Measurements from ENCODE around the gene EFNA2.
A peak's percentile ranks its signal among the peaks of the same experiment; 100 is the strongest.

The EFNA2 gene

GRCh38 chr19:1260749-1261537, 24.7 kb upstream of the EFNA2 start:
- DNase-seq, result peak; percentile 94 to 98
- no peaks in the 10 kb centered on the region for H3K9me3 ChIP-seq
- H3K4me3 ChIP-seq, result peak overlapping the region; percentile 64 to 77
- H3K27me3 ChIP-seq, result no peaks in the 10 kb centered on the region
- no peak for TF ChIP-seq CTCF (IDR thresholded peaks at IDR 0.05)
- peaks cover 10 to 77% (median 72%) of the 10 kb centered on the region in 4 donors for H3K4me1 ChIP-seq
- H3K36me3 ChIP-seq, result peaks cover 13 to 26% (median 24%) of the 10 kb centered on the region in 3 donors
- intact Hi-C loops (cut with DNase I; ENCODE audit: low total_unique reads), result no loop called here
- peak overlapping the region; percentile 93 to 95 for H3K27ac ChIP-seq

GRCh38 chr19:1261538-1261797, 24.2 kb upstream of the EFNA2 start:
- TF ChIP-seq CTCF (IDR thresholded peaks at IDR 0.05), result peak in 1 of 2 experiments; percentile 19
- Histone ChIP-seq H3K9me3 (no peaks in the 10 kb centered on the region), H3K4me3 (peak overlapping the region; percentile 64 to 77), H3K27me3 (no peaks in the 10 kb centered on the region), H3K4me1 (peaks cover 10 to 81% (median 75%) of the 10 kb centered on the region in 4 donors), H3K27ac (peak overlapping the region; percentile 93 to 95), H3K36me3 (peaks cover 9 to 20% (median 19%) of the 10 kb centered on the region in 3 donors)
- intact Hi-C loops (cut with DNase I; ENCODE audit: low total_unique reads), result no loop called here
- no peak for DNase-seq

- TF ChIP-seq CTCF (IDR thresholded peaks at IDR 0.05), result no peak
- Histone ChIP-seq H3K27ac (peak overlapping the region; percentile 93 to 95), H3K9me3 (no peaks in the 10 kb centered on the region), H3K36me3 (peaks cover 4 to 15% (median 14%) of the 10 kb centered on the region in 3 donors), H3K4me1 (peaks cover 10 to 86% (median 77%) of the 10 kb centered on the region in 4 donors), H3K27me3 (no peaks in the 10 kb centered on the region), H3K4me3 (peak overlapping the region; percentile 64 to 77)
- intact Hi-C loops (cut with DNase I; ENCODE audit: low total_unique reads), result no loop called here
- peak; percentile 71 to 94 for DNase-seq
These were observed 23.7 kb upstream of the EFNA2 start for GRCh38 chr19:1261798-1262622.

- Histone ChIP-seq H3K36me3 (peaks cover 0 to 11% (median 7%) of the 10 kb centered on the region in 3 donors), H3K27ac (peak overlapping the region; percentile 93 to 95), H3K4me1 (peaks cover 13 to 91% (median 80%) of the 10 kb centered on the region in 4 donors), H3K9me3 (no peaks in the 10 kb centered on the region), H3K27me3 (no peaks in the 10 kb centered on the region), H3K4me3 (peak overlapping the region in 1 of 2 donors; percentile 77)
- DNase-seq, result no peak
- no peak for TF ChIP-seq CTCF (IDR thresholded peaks at IDR 0.05)
- intact Hi-C loops (cut with DNase I; ENCODE audit: low total_unique reads), result no loop called here
These were observed 23.0 kb upstream of the EFNA2 start for GRCh38 chr19:1262623-1263123.

GRCh38 chr19:1263188-1263587, 22.5 kb upstream of the EFNA2 start:
- TF ChIP-seq CTCF (IDR thresholded peaks at IDR 0.05), result no peak
- no peak for DNase-seq
- Histone ChIP-seq H3K4me3 (no peak overlapping the region), H3K27ac (peak overlapping the region; percentile 93 to 95), H3K4me1 (peaks cover 13 to 91% (median 80%) of the 10 kb centered on the region in 4 donors), H3K9me3 (no peaks in the 10 kb centered on the region), H3K36me3 (peaks cover 0 to 6% (median 2%) of the 10 kb centered on the region in 3 donors), H3K27me3 (no peaks in the 10 kb centered on the region)
- intact Hi-C loops (cut with DNase I; ENCODE audit: low total_unique reads), result no loop called here
